Measurements from ENCODE around the gene CPM. TPM values are rescaled to one million over a fixed set of nuclear protein-coding genes. Genes with fewer than 3 reads are reported as not detected.

The CPM gene
- total RNA-seq, 2 experiments from 2014 or later: 18.0 to 18.7 TPM

DNA sequence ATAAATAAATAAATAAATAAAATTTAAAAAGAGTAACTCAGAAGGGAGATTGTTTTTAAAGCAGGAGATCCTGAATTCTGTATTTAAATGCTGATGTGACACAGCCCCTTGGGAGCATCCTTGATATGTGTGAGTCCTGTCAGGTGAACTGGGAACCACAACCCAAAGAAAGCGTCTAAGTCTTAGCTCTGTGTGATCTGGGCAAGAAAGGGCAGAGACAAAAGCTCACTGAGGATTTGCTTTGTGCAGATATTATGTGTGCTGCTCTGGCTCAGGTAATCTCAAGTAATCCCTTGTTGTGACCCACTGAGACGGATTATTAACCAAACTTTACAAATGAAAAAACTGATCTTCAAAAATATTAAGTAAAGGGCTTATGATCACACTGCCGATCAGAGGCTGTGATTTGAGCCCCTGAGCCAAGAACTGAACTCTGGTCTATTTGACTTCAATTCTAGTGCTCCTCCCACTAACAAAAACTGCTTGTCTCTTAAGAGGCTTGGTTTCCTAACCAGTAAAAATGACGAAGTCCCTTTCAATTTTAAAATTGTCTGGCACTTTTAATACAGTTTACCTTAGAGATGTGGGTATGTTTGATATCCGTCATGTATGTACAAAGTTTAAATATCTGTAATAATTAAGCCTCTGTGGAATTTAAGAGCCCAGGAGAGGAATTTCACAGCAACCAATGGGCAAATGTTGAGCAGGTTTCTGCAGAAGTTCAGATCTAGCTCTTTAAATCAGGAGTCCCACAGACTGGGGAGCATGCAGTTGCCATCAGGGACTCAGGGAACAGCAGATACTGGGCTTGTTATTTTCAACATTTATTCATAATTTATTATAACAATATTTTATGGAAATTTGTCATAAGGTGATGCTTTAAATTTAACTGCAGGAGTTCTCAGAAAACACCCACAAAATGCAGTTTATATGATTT is 46.1 kb downstream of the CPM start:
- Mint-ChIP-seq H3K36me3 (ENCODE audit: low read depth) (peaks cover 12% of the 10 kb centered on the region), H3K27ac (no peak overlapping the region), H3K4me3 (no peak overlapping the region), H3K4me1 (peaks cover 20% of the 10 kb centered on the region), H3K9me3 (ENCODE audit: low read depth) (peaks cover 4% of the 10 kb centered on the region), H3K27me3 (peaks cover 6% of the 10 kb centered on the region)
- intact Hi-C loops (cut with DNase I, micrococcal nuclease): no loop called here
- CTCF ChIA-PET: no interaction called here
- no peak for ATAC-seq
- DNase-seq: no peak
- POLR2A ChIA-PET: no interaction called here

DNA sequence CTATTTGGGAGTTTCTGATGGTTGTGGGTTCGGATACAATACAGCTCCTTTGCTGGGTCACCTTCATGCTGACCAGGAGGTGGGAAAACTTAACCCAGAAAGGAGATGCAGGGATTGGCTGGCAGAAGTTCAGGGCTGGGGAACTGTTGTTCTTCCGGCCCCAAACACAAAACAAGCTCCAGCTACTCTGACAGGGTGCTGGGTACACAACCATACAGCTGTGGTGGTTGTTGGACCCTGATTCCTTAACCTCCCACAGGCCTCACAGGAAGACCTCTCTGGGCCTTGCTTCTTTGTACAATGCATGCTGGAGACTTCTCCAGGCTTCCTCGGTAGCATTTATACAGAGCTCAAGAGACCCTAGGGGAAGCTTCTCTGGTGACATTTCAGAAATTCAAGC is 47.6 kb downstream of the CPM start:
- Mint-ChIP-seq H3K27me3 (peaks cover 4% of the 10 kb centered on the region), H3K36me3 (ENCODE audit: low read depth) (peaks cover 13% of the 10 kb centered on the region), H3K4me3 (no peak overlapping the region), H3K9me3 (ENCODE audit: low read depth) (peaks cover 4% of the 10 kb centered on the region), H3K27ac (no peak overlapping the region), H3K4me1 (peaks cover 11% of the 10 kb centered on the region)
- CTCF ChIA-PET: interaction anchor here (1.1 kb wide), 1 partner anchor 15 kb away, joined by 3 read pairs; no protein-coding TSS in a partner anchor
- ATAC-seq (no peak), DNase-seq (no peak)
- intact Hi-C loops (cut with DNase I, micrococcal nuclease): no loop called here
- POLR2A ChIA-PET: no interaction called here

DNA sequence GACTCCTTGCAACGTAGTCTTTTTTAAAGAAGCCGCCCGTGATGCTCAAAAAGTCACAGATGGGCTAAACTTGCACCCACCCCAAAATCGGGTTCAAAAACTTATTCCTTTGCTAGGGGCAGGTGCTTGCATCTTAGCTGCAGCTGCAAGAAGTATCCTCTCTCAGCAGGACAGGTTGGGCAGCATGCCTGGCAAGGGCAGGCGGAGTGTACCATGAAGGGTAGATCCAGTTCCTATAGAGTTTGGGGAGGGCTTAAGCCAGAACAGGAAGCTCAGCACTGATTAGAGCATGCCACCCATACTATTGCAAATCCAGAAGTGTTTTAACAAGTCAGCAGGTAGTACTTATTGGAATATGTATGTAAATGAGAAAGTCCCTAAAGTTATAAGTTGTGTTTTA is 48.7 kb downstream of the CPM start:
- Mint-ChIP-seq H3K27me3 (peaks cover 4% of the 10 kb centered on the region), H3K36me3 (ENCODE audit: low read depth) (peaks cover 16% of the 10 kb centered on the region), H3K4me3 (no peak overlapping the region), H3K4me1 (peaks cover 11% of the 10 kb centered on the region), H3K9me3 (ENCODE audit: low read depth) (peaks cover 4% of the 10 kb centered on the region), H3K27ac (no peak overlapping the region)
- intact Hi-C loops (cut with DNase I, micrococcal nuclease): no loop called here
- ATAC-seq (no peak), DNase-seq (no peak)
- ChIA-PET POLR2A (no interaction called here), CTCF (no interaction called here)

DNA sequence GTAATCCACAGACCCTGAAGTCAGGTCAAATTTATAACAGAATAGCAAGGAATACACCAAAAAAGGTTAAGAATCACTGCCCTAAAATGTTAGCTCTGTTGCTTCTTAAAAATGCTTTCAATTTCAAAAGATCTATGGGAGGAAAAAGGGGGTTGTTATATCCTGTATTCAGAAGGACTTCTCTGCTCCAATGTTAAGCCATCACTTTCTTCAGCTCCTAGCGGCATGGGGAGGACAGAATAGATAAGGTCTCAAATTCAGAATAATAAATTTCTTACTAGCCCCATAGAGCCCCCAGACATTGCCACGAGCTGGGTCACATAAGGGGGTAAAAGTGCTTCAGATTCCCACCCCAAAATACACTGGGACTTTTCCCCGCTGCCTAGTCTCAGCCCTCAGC is 49.8 kb downstream of the CPM start:
- Mint-ChIP-seq H3K27me3 (peaks cover 4% of the 10 kb centered on the region), H3K9me3 (ENCODE audit: low read depth) (peaks cover 6% of the 10 kb centered on the region), H3K27ac (no peak overlapping the region), H3K4me1 (peaks cover 3% of the 10 kb centered on the region), H3K36me3 (ENCODE audit: low read depth) (peaks cover 20% of the 10 kb centered on the region), H3K4me3 (no peak overlapping the region)
- no peak for DNase-seq
- CTCF ChIA-PET: no interaction called here
- POLR2A ChIA-PET: no interaction called here
- intact Hi-C loops (cut with DNase I, micrococcal nuclease): no loop called here
- no peak for ATAC-seq

DNA sequence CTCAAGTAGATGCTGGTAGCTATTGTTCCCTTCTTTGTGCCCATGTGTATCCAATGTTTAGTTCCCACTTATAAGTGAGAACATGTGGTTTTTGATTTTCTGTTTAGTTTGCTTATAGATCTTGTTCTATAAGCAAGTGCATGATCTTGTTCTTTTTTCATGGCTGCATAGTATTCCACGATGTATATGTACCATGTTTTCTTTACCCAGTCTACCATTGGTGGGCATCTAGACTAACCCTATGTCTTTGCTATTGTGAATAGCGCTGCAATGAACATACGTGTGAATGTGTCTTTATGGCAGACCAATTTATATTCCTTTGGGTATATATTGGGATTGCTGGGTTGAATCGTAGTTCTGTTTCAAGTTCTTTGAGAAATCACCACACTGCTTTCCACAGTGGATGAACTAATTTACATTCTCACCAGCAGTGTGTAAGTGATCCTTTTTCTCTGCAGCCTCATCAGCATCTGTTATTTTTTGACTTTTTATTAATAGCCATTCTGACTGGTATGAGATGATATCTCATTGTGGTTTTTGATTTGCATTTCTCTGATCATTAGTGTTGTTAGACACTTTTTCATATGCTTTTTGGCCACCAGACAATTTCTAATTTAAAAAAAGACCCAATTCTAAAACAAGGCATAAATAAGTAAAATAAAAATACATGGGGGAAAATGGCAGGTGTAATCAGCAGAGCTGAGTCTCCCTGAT is 50.6 kb downstream of the CPM start:
- ATAC-seq: no peak
- no peaks in the 10 kb centered on the region for H3K4me1 Mint-ChIP-seq
- CTCF ChIA-PET: no interaction called here
- no peak overlapping the region for H3K4me3 Mint-ChIP-seq
- peaks cover 20% of the 10 kb centered on the region for H3K36me3 Mint-ChIP-seq (ENCODE audit: low read depth)
- intact Hi-C loops (cut with DNase I, micrococcal nuclease): no loop called here
- no peak overlapping the region for H3K27ac Mint-ChIP-seq
- no peak for DNase-seq
- peaks cover 4% of the 10 kb centered on the region for H3K27me3 Mint-ChIP-seq
- H3K9me3 Mint-ChIP-seq (ENCODE audit: low read depth): peaks cover 6% of the 10 kb centered on the region
- POLR2A ChIA-PET: no interaction called here

DNA sequence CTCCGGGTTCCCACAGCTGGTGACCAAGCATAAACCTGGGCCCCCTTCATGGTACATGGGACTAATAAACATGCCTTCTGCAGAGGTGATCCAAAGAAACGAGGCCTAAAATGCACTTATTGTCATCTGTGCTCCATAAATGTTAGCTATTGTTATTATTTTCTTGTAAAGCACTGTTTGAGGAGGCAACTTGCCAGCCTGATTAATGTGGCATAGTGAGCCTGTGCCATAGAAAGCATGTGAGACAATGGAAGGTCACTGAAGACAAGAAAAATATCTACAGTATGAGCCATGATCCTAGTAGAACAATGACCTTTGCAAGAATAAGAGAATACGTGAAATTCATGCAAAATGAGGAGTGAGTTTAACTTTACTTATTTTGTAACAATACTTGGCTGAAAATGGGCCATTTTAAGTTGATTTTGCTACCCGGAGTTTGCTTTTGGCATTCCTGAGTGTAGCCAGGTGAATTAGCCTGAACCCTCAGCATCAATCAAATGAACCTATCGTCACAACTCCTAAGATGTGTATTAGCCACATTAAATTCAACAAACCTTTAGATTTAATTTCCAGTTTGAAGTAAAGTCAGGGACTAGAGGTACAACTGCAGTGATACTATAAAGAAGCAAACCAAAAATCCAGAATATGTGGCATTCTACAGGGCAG is 52.2 kb downstream of the CPM start:
- ATAC-seq (no peak), DNase-seq (no peak)
- Mint-ChIP-seq H3K4me3 (no peak overlapping the region), H3K9me3 (ENCODE audit: low read depth) (peaks cover 6% of the 10 kb centered on the region), H3K27ac (no peak overlapping the region), H3K4me1 (no peaks in the 10 kb centered on the region), H3K27me3 (peaks cover 4% of the 10 kb centered on the region), H3K36me3 (ENCODE audit: low read depth) (peaks cover 20% of the 10 kb centered on the region)
- ChIA-PET CTCF (interaction anchor here (1.4 kb wide), 1 partner anchor 10 kb away, joined by 3 read pairs; no protein-coding TSS in a partner anchor), POLR2A (interaction anchor here (0.7 kb wide), 1 partner anchor 90 kb away, joined by 5 read pairs; no protein-coding TSS in a partner anchor)
- intact Hi-C loops (cut with DNase I, micrococcal nuclease): no loop called here

DNA sequence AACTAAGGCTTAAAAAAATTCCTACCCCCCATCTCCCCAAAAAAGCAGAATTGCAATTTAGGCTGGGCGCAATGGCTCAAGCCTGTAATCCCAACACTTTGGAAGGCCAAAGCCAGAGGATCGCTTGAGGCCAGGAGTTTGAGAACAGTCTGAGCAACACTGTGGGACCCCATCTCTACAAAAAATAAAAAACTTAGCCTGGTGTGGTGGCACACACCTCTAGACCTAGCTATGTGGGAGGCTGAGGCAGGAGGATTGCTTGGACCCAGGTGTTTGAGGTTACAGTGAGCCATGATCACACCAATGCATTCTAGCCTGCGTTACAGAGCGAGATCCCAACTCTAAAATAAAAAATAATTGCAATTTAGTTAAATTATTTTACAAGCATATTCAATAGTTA is 54.1 kb downstream of the CPM start:
- intact Hi-C loops (cut with DNase I, micrococcal nuclease): no loop called here
- H3K27ac Mint-ChIP-seq: no peak overlapping the region
- DNase-seq (no peak), ATAC-seq (no peak)
- ChIA-PET POLR2A (no interaction called here), CTCF (no interaction called here)
- peaks cover 16% of the 10 kb centered on the region for H3K36me3 Mint-ChIP-seq (ENCODE audit: low read depth)
- H3K27me3 Mint-ChIP-seq: peaks cover 6% of the 10 kb centered on the region
- H3K4me3 Mint-ChIP-seq: no peak overlapping the region
- peaks cover 6% of the 10 kb centered on the region for H3K9me3 Mint-ChIP-seq (ENCODE audit: low read depth)
- H3K4me1 Mint-ChIP-seq: no peaks in the 10 kb centered on the region

DNA sequence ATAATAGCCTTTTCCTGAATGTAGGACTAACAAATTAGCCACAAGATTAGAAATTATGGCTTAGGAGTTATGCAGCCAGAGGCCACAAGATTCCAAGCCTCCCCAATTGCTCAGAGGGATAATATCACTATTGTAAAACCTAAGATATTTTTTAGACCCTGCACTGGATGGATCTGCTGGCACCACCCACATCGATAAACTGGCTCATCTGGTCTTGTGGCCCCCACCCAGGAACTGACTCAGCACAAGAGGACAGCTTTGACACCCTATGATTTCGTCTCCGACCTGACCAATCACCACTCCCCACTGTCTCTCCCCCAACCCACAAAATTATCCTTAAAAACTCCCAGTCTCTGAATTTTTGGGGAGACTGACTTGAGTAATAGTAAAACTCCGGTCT is 54.7 kb downstream of the CPM start:
- H3K36me3 Mint-ChIP-seq (ENCODE audit: low read depth): peaks cover 16% of the 10 kb centered on the region
- no peaks in the 10 kb centered on the region for H3K4me1 Mint-ChIP-seq
- intact Hi-C loops (cut with DNase I, micrococcal nuclease): no loop called here
- DNase-seq (no peak), ATAC-seq (no peak)
- POLR2A ChIA-PET: no interaction called here
- peaks cover 4% of the 10 kb centered on the region for H3K27me3 Mint-ChIP-seq
- H3K9me3 Mint-ChIP-seq (ENCODE audit: low read depth): peaks cover 6% of the 10 kb centered on the region
- H3K27ac Mint-ChIP-seq: no peak overlapping the region
- no peak overlapping the region for H3K4me3 Mint-ChIP-seq
- CTCF ChIA-PET: interaction anchor here (1.3 kb wide), 1 partner anchor 48 kb away, joined by 5 read pairs; no protein-coding TSS in a partner anchor

DNA sequence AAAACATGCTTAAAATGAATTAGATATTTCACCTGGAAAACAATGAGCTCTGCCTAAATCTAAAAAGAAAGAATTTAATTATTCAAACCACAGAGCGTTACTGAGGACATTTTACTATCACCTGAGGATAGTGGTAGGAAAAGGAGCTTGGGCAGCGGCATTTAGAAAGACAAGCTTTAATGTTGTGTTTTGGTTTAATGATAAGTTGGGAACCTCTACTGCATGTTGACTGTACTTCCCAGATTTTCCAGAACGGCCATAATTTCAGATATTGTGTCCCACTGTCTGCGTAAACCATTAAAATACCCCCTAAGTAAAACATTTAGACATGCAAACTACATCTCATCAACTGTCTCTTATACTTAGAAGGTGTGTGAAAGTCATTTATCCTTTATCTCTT is 55.4 kb downstream of the CPM start:
- Mint-ChIP-seq H3K9me3 (ENCODE audit: low read depth) (peaks cover 6% of the 10 kb centered on the region), H3K4me3 (no peak overlapping the region), H3K4me1 (no peaks in the 10 kb centered on the region), H3K27ac (no peak overlapping the region), H3K36me3 (ENCODE audit: low read depth) (peaks cover 14% of the 10 kb centered on the region), H3K27me3 (peaks cover 3% of the 10 kb centered on the region)
- ATAC-seq: no peak
- no peak for DNase-seq
- ChIA-PET CTCF (interaction anchor here (0.7 to 1.3 kb wide), 2 partner anchors 48 to 675 kb away, joined by 3 to 5 read pairs; no protein-coding TSS in a partner anchor), POLR2A (no interaction called here)
- intact Hi-C loops (cut with DNase I, micrococcal nuclease): no loop called here

DNA sequence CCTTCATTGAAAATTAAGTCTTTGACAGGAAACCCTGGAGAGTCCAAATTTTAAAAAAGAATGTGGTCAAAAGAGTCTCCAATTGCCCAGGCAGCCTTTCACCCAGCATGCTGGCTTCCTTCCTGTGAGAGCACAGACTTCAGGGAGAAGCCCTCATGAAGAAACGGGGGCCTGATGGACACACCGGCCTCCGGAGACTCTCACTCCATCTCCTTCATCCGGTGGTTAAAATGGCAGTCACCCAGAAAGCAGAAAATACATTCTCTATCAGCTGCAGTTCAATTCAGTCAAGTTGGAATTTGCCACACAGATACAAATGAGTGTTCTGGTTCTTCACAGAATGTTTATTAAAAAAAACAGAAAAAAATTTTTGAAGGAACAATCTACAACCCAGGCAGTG is 56.5 kb downstream of the CPM start:
- Mint-ChIP-seq H3K9me3 (ENCODE audit: low read depth) (peaks cover 3% of the 10 kb centered on the region), H3K36me3 (ENCODE audit: low read depth) (peaks cover 10% of the 10 kb centered on the region), H3K27ac (no peak overlapping the region), H3K27me3 (peaks cover 2% of the 10 kb centered on the region), H3K4me1 (no peaks in the 10 kb centered on the region), H3K4me3 (no peak overlapping the region)
- ATAC-seq (no peak), DNase-seq (no peak)
- intact Hi-C loops (cut with DNase I, micrococcal nuclease): no loop called here
- ChIA-PET CTCF (interaction anchor here (0.5 kb wide), 1 partner anchor 14 kb away, joined by 4 read pairs; no protein-coding TSS in a partner anchor), POLR2A (no interaction called here)

DNA sequence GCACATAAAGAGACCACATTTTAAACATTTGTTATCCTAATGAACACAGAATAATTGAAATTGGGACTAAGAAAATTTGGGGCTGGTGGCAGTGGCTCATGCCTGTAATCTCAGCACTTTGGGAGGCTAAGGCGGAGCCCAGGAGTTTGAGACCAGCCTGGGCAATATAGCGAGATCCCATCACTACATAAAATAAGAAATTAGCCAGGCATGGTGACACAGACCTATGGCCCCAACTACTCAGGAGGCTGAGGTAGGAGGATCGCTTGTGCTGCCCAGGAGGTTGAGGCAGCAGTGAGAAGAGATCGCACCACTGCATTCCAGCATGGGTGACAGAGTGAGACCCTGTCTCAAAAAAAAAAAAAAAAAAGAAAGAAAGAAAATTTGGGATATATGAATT is 59.7 kb downstream of the CPM start:
- Mint-ChIP-seq H3K4me1 (no peaks in the 10 kb centered on the region), H3K36me3 (ENCODE audit: low read depth) (peaks cover under 1% of the 10 kb centered on the region), H3K9me3 (ENCODE audit: low read depth) (no peaks in the 10 kb centered on the region), H3K27ac (no peak overlapping the region), H3K27me3 (peaks cover 2% of the 10 kb centered on the region), H3K4me3 (no peak overlapping the region)
- ATAC-seq (no peak), DNase-seq (no peak)
- POLR2A ChIA-PET: no interaction called here
- intact Hi-C loops (cut with DNase I, micrococcal nuclease): no loop called here
- CTCF ChIA-PET: no interaction called here
